SKM-1 treated with dmso at 0.1 percent for 144 hours (cell line): ENCODE measurements around the gene ABR.
"Not testable (repeated sequence)": the region's sequence is repeated elsewhere in the genome, so short reads cannot be mapped to it uniquely, and the experiment has no call there.

Source experiments
- DNase-seq: peaks from one replicate; lab custom pipeline; 2025; ENCODE audit not compliant: unreplicated experiment; lab: John Stamatoyannopoulos, UW

Gene ABR

GRCh38 chr17:1174263-1174880, 5.4 kb downstream of the ABR start:
- DNase-seq, result no peak

DNA sequence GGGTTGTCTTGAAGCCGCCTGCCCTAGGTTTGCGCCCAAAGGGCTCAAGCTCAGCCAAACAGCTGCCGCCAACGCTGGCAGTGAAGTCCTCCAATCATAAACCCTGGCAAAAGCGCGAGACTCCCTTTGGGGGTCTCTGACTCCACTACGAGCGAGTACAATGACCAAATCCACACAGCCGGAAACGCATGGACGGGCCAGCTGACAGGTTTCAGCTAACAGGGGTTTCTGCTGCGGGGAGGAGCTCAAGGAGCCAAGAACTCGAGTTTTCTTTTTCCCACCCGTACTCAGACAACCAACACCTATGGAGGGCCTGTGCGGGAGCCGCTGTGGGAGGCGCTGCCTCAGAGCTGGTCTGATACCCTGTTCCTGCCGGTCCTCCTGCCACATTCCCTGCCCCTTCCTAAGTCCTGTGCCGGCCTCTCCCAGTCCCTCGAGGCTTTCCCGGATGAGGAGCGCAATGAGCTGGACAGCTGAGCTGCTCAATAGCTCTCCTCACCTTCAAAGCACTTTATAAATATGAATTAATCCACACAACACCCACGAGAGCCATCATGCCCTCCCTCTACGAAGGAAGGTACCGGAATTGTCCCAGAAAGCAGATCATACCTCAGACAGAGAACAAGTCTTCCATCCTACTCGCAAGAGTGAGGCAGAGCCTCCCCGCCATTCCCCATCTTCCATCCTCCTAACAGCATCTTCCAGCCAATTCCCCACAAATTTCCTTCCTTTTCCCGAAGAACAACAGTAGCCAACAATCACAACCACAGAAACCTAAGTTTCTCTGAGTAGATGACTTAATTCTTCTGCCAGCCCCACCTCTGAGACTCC, 6.1 kb downstream of the ABR start:
- no peak for DNase-seq

DNA sequence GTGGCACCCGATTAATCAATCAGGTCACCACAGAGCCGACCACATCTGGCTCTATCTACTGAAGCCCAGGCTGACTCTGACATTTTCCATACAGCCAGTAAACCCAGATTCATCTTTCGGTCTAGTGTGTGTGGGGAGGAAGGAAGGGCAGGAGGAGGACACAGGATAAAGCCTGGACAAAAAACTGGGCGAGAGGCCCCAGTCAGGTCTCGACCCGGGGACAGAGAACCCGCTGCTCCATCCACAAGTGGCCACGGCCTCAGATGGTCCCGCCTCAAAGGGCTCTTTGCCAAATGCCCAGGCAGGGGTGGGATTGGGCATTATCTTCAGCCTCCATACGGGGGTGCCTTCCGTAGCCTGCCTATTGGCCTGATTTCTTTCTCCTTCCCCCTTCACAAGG, 7.8 kb downstream of the ABR start:
- no peak for DNase-seq

DNA sequence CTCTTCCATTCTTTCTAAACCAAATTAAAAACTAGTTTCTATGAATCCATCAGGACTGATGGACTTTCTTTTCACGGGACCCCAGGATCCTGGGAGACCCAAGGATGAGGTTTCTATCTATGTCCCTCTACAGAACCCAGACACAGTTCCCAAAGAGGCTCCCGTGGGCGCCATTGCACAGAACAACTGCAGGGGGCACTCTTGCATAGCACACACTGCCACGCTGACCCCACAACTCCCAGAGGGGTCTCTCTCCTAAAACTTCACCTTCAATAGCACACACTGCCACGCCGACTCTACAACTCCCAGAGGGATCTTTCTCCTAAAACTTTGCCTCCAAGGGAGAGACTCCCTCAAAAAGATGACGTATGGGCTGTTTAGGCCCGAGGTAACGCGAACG, 9.0 kb downstream of the ABR start:
- no peak for DNase-seq

DNA sequence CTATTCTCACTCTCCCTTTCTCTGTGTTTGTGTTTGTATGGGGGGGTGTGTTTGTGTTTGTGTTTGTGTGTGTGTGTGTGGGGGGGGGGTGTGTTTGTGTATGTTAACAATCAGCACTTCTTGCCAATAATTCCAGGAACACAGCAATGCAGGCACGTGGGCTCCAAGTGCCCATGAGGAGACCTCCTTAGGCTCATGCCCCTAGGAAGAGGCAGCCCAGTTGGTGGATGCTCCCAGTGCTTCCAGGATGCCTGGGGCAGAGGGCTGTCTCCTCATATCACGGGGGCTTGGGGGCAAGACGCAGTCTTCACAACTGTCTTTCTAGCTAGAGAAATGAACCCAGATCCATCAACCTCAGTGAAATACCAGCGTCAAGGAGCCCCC, 9.9 kb downstream of the ABR start:
- DNase-seq, result no peak

DNA sequence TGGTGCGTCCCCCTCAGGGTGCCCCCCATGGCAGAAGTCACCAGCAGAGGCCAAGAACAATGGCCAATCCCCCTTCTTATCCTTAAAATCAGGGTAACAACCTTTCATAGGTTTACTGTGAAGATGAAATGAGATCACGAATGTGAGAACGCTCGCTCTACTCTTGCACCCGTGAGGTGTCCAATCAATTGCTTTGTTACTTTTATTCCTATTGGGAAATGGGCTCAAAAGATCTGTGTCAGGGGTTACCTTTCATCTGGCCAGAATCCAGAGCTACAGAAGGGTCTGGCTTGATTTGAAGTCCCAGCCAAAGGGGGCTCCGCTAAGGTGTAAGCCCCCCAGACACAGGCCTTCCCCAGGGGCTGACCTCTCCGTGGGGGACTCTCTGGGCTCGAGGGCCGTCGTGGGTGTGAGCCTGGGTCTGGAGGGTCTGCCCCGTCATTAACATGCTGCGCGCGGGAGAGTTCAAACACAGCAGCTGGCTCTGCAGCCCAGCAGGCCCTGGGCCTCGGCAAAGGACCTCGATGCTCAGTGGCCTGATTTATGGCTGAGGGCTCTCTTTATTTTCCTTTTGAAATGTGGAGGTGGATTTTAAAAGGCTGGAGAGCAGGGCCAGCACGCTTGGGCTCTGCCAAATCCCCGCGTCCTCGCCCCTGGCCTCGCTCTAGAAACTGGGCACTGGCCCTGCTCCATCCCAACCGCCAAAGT, 10.4 kb downstream of the ABR start:
- DNase-seq, result no peak

GRCh38 chr17:1168533-1169220, 11.1 kb downstream of the ABR start:
- no peak for DNase-seq

- DNase-seq, result no peak
These were observed 13.5 kb downstream of the ABR start for GRCh38 chr17:1166276-1166675.

- DNase-seq, result no peak
These were observed 13.9 kb downstream of the ABR start for GRCh38 chr17:1165836-1166235.

- no peak for DNase-seq
These were observed 14.7 kb downstream of the ABR start for GRCh38 chr17:1164935-1165556.

GRCh38 chr17:1162116-1162855, 17.5 kb downstream of the ABR start:
- no peak for DNase-seq

- no peak for DNase-seq
These were observed 19.0 kb downstream of the ABR start for GRCh38 chr17:1160591-1161390.

GRCh38 chr17:1159431-1160180, 20.2 kb downstream of the ABR start:
- no peak for DNase-seq

DNA sequence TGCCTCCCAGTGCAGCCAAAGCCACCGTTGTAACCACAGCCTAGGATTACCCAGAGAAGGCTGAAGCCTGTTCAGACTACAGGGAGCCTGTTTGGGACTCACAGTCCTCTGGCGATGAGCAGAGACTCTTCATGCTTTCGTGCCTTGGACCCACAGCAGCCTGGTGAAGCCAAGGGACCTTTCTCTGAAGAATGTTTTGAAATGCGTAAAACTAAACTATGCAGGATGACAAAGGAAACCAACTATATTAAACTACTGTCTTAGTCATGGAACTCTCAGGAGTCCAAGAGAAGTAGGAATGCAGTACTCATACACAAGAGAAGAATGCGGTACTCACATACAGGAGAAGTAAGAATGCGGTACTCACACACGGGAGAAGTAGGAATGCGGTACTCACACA, 20.9 kb downstream of the ABR start:
- DNase-seq, result no peak

GRCh38 chr17:1156864-1157263, 22.9 kb downstream of the ABR start:
- DNase-seq, result no peak

DNA sequence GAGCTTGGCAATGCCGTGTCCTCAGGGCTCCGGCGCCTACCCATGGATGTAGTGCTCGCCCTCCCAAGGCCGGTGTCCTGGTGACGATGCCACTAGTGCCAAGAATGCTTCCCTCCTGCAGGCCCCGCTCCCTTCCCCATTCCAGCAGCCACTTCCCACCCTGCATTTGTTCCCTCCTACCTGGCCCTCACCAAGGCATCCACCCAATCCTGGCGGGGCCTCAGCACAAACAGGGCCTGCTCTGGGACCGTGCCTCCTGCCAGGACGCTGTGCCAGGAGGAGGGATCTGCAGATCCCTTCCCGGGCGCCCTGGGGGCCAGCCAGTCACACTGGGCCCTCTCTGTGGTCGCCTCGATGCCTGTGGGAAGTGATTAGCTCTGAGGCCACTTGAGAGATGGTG, 25.1 kb downstream of the ABR start:
- no peak for DNase-seq

GRCh38 chr17:1153795-1154546, 25.8 kb downstream of the ABR start:
- no peak for DNase-seq

DNA sequence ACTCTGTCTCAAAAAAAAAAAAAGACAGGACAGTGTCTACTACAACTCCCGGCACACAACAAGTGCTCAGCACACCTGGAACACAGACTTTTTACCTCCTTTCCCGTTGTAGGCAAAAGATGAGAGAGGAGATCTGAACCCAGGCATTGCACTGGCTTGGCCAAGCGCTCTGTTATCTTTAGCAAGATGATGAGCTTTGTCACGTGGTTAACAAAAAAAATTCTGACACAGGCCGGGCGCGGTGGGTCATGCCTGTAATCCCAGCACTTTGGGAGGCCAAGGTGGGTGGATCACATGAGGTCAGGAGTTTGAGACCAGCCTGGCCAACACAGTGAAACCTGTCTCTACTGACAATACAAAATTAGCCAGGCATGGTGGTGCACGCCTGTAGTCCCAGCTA, 27.2 kb downstream of the ABR start:
- DNase-seq, result not testable (repeated sequence)
